Activated naive CD4-positive, alpha-beta T cell treated with anti-CD3 and anti-CD28 coated beads for 36 hours (primary cell): ENCODE results near the gene BAD. TPM values are rescaled to one million over a fixed set of nuclear protein-coding genes. Genes with fewer than 3 reads are reported as not detected.

Source experiments
- CTCF ChIA-PET: fragments of 350-600 bp; sonication (Branson Sonifier 250); formaldehyde crosslinking; loops from one replicate; lab custom pipeline; 2021; ENCODE audit warnings: antibody characterized with exemption; lab: Charles Lee
- DNase-seq: peaks from one replicate; pipeline ENCODE4 v3.0.0-alpha.2; 2020
- H3K27ac Mint-ChIP-seq: one replicate; pipeline ENCODE4 v1.8.0; 2021; ENCODE audit warnings: mild to moderate bottlenecking, mixed read lengths
- H3K27me3 Mint-ChIP-seq: one replicate; pipeline ENCODE4 v1.8.0; 2021; ENCODE audit warnings: low read depth, mixed read lengths
- H3K36me3 Mint-ChIP-seq: one replicate; pipeline ENCODE4 v1.8.0; 2021; ENCODE audit warnings: low read depth, mixed read lengths
- H3K4me1 Mint-ChIP-seq: one replicate; pipeline ENCODE4 v1.8.0; 2021; ENCODE audit warnings: low read depth, mixed read lengths
- H3K4me3 Mint-ChIP-seq: one replicate; pipeline ENCODE4 v1.8.0; 2021; ENCODE audit warnings: mild to moderate bottlenecking, moderate library complexity, mixed read lengths
- H3K9me3 Mint-ChIP-seq: one replicate; pipeline ENCODE4 v1.8.0; 2021; ENCODE audit warnings: mixed read lengths
- intact Hi-C: fragments of 100-400 bp; cut with micrococcal nuclease; formaldehyde crosslinking; loops from one replicate; pipeline ENCODE4 v1.15.1; 2023
- total RNA-seq, 2 experiments: library from RNA; stranded (reverse); gene quantifications; one replicate each; pipeline ENCODE4 v1.2.3, GENCODE V29; 2021

Gene BAD
- total RNA-seq, 2 experiments from 2014 or later: 12.8 to 14.3 TPM

DNA sequence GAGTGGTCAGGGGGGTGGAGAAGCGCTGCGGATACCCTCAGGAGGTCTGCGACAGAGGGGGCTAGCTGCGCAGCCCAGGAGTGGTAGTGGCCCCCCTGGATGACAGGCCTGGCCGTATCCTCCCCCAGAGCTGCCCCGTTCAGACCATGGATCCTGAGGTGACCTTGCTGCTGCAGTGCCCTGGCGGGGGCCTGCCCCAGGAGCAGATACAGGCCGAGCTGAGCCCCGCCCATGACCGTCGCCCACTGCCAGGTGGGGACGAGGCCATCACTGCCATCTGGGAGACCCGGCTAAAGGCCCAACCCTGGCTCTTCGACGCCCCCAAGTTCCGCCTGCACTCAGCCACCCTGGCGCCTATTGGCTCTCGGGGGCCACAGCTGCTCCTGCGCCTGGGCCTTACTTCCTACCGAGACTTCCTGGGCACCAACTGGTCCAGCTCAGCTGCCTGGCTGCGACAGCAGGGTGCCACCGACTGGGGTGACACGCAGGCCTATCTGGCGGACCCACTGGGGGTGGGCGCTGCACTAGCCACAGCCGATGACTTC, 57.9 kb downstream of the BAD start:
- Mint-ChIP-seq H3K27ac (peak overlapping the region; percentile 85), H3K9me3 (no peaks in the 10 kb centered on the region), H3K4me3 (peak overlapping the region; percentile 87), H3K27me3 (no peaks in the 10 kb centered on the region), H3K36me3 (peaks cover 2% of the 10 kb centered on the region), H3K4me1 (peaks cover 39% of the 10 kb centered on the region)
- intact Hi-C loops: loop anchor here (1.0 kb wide), 5 partner anchors 15 to 58 kb away; partner anchors contain the start of genes BAD and FKBP2
- peak; percentile 71 for DNase-seq
- CTCF ChIA-PET: interaction anchor here (0.9 to 3.2 kb wide), 6 partner anchors 9 to 78 kb away, joined by 3 to 13 read pairs (median 6); partner anchors contain the start of gene FERMT3

DNA sequence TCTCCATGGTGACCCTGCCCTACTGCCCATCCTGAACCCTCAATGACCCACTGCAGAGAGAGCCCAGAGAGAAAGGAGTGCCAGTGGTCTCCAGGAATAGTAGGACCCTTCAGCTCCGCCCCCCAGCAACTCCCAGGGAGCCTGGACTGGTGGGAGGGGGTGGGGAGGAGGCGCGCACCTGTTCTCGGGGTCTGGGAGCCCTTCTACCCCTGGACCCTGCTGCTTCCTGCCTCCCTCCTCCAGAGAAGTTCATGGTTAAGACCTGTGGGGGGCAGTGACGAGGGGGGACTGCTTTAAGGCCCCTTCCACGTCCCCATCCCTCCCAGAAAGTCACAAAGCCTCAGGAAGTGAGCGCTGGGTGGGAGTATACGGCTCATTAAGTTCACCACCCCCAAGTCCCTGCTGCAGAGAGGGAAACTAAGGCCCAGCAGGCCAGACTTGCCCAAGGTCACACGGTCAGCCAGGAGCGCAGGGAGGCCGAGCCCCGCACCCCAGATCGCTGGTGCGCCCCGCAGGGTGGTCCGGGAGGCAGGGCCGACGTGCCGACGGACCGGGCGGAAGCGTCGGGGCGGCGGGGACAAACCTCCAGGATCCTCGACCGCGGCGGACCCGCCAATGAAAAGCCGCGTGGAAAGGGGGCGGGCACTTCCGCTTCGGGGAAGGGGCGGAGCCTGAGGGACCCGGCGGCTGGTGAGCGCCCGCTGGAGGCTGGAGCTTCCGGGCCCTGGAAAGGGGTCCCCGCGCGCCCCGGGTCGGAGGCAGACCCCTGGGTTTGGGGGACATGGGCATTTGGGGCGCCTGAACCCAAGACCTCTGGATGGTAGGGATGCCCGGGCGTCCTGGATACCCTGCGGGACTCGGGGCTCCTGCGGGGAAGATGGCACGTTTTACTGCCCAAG, 58.6 kb downstream of the BAD start, which contains the start of the genes NUDT22 and TRPT1:
Gene NUDT22, plus strand, starts transcription at position 667 of the 899 bp plus-strand sequence. CDS start 379 bp downstream, outside the sequence.
Gene TRPT1, minus strand, starts transcription at position 579 of the 899 bp plus-strand sequence. Its CDS starts 326 bp downstream, at position 253.
- Mint-ChIP-seq H3K4me3 (peak within 1 kb of the TSS; percentile 87), H3K36me3 (peaks cover 4% of the 10 kb centered on the region), H3K4me1 (peaks cover 34% of the 10 kb centered on the region), H3K9me3 (no peaks in the 10 kb centered on the region), H3K27me3 (no peaks in the 10 kb centered on the region), H3K27ac (peak within 1 kb of the TSS; percentile 90)
- intact Hi-C loops: loop anchor here (1.0 kb wide), 5 partner anchors 15 to 58 kb away; partner anchors contain the start of genes BAD and FKBP2
- CTCF ChIA-PET: interaction anchor here (0.9 to 3.2 kb wide), 4 partner anchors 10 to 76 kb away, joined by 3 to 13 read pairs (median 9); partner anchors contain the start of gene FERMT3
- peak; percentile 94 for DNase-seq

DNA sequence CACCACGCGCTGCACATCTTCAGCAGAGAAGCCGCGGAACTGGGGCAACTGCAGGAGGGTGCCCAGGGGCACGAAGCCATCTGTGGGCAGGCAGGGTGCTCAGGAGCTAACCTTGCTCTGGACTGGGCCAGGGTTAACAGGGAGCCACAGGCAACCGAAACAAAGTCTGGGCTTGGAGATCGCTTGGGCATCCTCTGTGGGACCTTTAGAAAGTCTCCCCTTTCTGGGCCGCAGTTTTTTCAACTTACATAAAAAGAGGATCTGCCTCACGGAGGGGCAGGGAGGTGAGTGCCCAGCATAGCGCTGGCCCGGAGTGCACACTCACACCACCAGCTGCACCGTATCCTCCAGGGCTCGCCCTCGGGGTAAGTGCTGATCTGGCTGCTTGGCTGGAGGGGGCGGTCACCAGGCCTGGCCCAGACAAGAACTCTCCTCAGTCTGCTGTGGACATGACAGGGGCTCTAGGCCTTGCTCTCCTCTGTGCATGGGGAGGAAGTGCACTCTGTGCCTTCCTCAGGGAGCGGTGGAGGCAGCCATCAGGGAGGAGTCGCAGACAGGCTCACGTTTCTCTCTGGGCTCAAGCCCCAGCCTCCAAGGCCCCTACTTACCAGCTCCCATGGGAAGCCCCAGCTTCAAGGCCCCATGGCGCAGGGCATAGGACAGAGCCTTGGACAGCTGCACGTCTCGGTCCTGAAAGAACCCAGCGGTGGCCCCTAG, 59.4 kb downstream of the BAD start:
- Mint-ChIP-seq H3K27ac (peak overlapping the region; percentile 90), H3K27me3 (no peaks in the 10 kb centered on the region), H3K9me3 (no peaks in the 10 kb centered on the region), H3K4me3 (peak overlapping the region; percentile 87), H3K4me1 (peaks cover 33% of the 10 kb centered on the region), H3K36me3 (peaks cover 5% of the 10 kb centered on the region)
- CTCF ChIA-PET: interaction anchor here (0.6 to 3.2 kb wide), 4 partner anchors 18 to 606 kb away, joined by 5 to 13 read pairs (median 8); partner anchors contain the start of gene FERMT3
- intact Hi-C loops: no loop called here
- no peak for DNase-seq

DNA sequence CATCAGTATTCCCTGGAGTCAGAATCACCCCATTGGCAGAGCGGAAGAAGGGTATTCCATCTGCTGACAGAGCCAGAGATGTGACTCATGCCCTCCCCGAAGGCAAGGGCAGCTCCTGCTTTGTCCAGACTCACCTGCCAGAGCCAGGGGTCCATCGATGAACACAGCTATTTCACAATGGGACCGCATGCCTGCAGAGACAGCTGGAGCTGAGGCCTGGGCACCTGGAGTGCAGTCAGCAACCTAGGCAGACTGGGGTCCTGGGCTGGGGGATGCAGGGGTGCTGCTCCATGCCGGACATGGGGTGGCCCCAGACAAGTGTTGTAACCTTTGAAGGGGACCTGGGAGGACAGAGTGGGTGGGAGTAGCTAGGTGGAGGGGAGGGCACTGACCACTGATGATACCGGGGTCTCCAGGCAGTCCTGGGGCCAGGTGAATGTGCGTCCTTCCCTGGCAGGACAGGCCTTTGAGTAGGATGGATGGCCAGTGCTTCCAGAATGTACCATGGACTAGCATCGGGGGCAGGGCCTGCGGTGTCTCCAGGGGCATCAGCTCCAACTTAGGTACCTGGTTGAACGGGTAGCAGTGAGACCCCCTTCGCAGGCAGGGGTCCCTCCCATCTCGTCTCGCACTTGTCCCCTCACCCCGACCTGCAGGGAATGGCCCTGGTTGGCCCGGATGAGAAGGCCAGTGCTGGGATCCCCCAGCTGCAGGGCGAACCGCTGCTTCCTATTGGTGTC, 60.1 kb downstream of the BAD start:
- H3K9me3 Mint-ChIP-seq: no peaks in the 10 kb centered on the region
- H3K4me1 Mint-ChIP-seq: peaks cover 27% of the 10 kb centered on the region
- H3K27ac Mint-ChIP-seq: no peak overlapping the region
- H3K4me3 Mint-ChIP-seq: peak overlapping the region; percentile 87
- no peak for DNase-seq
- intact Hi-C loops: no loop called here
- peaks cover 3% of the 10 kb centered on the region for H3K36me3 Mint-ChIP-seq
- CTCF ChIA-PET: interaction anchor here (0.6 to 1.4 kb wide), 4 partner anchors 10 to 605 kb away, joined by 3 to 6 read pairs (median 5); partner anchors contain the start of gene FERMT3
- H3K27me3 Mint-ChIP-seq: no peaks in the 10 kb centered on the region

DNA sequence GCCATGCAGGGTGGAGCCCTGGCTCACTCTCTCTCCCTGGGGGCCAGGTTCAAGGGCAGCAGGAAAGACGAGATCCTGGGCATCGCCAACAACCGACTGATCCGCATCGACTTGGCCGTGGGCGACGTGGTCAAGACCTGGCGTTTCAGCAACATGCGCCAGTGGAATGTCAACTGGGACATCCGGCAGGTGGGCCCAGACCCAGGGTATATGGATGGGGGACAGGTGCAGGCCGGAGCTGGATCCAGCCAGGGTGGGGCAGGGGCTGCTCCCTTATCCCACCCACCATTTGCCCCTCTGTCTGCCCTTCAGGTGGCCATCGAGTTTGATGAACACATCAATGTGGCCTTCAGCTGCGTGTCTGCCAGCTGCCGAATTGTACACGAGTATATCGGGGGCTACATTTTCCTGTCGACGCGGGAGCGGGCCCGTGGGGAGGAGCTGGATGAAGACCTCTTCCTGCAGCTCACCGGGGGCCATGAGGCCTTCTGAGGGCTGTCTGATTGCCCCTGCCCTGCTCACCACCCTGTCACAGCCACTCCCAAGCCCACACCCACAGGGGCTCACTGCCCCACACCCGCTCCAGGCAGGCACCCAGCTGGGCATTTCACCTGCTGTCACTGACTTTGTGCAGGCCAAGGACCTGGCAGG, 61.3 kb downstream of the BAD start:
- CTCF ChIA-PET: interaction anchor here (1.1 to 1.4 kb wide), 2 partner anchors 9 to 18 kb away, joined by 3 to 5 read pairs; no protein-coding TSS in a partner anchor
- Mint-ChIP-seq H3K4me3 (no peak overlapping the region), H3K9me3 (no peaks in the 10 kb centered on the region), H3K27ac (no peak overlapping the region), H3K36me3 (peaks cover 11% of the 10 kb centered on the region), H3K27me3 (no peaks in the 10 kb centered on the region), H3K4me1 (peaks cover 21% of the 10 kb centered on the region)
- no peak for DNase-seq
- intact Hi-C loops: no loop called here

DNA sequence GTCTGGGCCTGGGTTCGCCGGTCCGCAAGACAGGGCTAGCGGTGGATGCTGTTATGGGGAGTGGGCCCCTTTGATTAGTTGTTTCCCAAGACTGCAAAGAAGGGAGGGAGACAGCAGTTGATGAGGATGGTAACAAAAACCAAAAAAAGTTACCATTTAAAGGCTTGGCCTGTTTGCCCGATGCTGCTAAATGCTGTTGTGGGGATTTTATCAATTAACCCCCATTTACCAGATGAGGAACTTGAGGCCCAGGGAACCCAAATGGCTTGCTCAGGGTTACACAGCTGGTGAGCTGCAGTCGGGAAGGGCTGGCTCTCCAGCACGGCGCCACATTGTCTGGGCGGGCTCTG, 61.8 kb downstream of the BAD start:
- no peak overlapping the region for H3K27ac Mint-ChIP-seq
- H3K4me1 Mint-ChIP-seq: peaks cover 16% of the 10 kb centered on the region
- CTCF ChIA-PET: no interaction called here
- H3K27me3 Mint-ChIP-seq: no peaks in the 10 kb centered on the region
- H3K4me3 Mint-ChIP-seq: no peak overlapping the region
- intact Hi-C loops: no loop called here
- peaks cover 12% of the 10 kb centered on the region for H3K36me3 Mint-ChIP-seq
- no peaks in the 10 kb centered on the region for H3K9me3 Mint-ChIP-seq
- DNase-seq: no peak

DNA sequence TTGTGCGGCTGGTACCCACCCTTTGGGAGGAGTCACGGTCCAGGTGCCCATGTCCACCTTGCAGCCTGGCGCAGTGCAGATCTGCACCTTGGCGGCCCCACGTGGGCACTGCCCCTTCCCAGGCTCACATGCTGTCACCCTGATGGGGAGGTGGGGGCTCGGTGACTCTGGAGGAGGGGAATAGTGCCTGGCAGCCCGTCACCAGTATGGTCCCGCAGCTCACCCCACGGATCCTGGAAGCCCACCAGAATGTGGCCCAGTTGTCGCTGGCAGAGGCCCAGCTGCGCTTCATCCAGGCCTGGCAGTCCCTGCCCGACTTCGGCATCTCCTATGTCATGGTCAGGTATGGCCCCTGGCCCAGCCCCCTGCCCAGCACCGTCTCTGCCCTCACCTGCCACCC, 63.7 kb downstream of the BAD start:
- Mint-ChIP-seq H3K4me1 (peaks cover 7% of the 10 kb centered on the region), H3K27me3 (no peaks in the 10 kb centered on the region), H3K4me3 (no peak overlapping the region), H3K27ac (no peak overlapping the region), H3K36me3 (peaks cover 14% of the 10 kb centered on the region), H3K9me3 (no peaks in the 10 kb centered on the region)
- DNase-seq: no peak
- intact Hi-C loops: no loop called here
- CTCF ChIA-PET: interaction anchor here (1.4 kb wide), 1 partner anchor 83 kb away, joined by 3 read pairs; no protein-coding TSS in a partner anchor

DNA sequence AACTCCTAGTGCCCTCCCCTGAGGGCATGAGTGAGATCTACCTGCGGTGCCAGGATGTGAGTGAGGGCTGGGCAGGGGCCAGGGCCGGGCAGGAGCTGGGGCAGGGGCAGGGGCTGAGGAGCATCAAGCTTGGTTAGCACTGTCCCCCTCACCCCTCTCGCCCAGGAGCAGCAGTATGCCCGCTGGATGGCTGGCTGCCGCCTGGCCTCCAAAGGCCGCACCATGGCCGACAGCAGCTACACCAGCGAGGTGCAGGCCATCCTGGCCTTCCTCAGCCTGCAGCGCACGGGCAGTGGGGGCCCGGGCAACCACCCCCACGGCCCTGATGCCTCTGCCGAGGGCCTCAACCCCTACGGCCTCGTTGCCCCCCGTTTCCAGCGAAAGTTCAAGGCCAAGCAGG, 64.2 kb downstream of the BAD start:
- no peak overlapping the region for H3K27ac Mint-ChIP-seq
- intact Hi-C loops: no loop called here
- CTCF ChIA-PET: interaction anchor here (1.4 kb wide), 1 partner anchor 84 kb away, joined by 3 read pairs; no protein-coding TSS in a partner anchor

More for the DNA sequence above, 64.2 kb downstream of the BAD start:
- no peak for DNase-seq
- Mint-ChIP-seq H3K4me3 (no peak overlapping the region), H3K4me1 (peaks cover 6% of the 10 kb centered on the region), H3K36me3 (peaks cover 14% of the 10 kb centered on the region), H3K27me3 (no peaks in the 10 kb centered on the region), H3K9me3 (no peaks in the 10 kb centered on the region)

Other genes with a start within 250 kb of the BAD start
- under 1 TPM; 0.17 to 0.29 TPM for gene FLRT1, start 248.7 kb downstream of the BAD start, total RNA-seq
- gene MACROD1, start 118.6 kb downstream of the BAD start, total RNA-seq: 10 to 100 TPM; 38.7 to 48.6 TPM
- gene STIP1, start 98.5 kb downstream of the BAD start, total RNA-seq: 100 to 1,000 TPM; 264 to 272 TPM
- gene FERMT3, start 77.9 kb downstream of the BAD start, total RNA-seq: 100 to 1,000 TPM; 176 to 178 TPM
- 10 to 100 TPM; 18.2 to 18.3 TPM for gene TRPT1, start 58.5 kb downstream of the BAD start, total RNA-seq
- 10 to 100 TPM; 51.4 to 51.9 TPM for gene NUDT22, start 58.4 kb downstream of the BAD start, total RNA-seq
- gene DNAJC4, start 54.1 kb downstream of the BAD start, total RNA-seq: 10 to 100 TPM; 16.9 to 19.3 TPM
- 10 to 100 TPM; 64.2 to 74.5 TPM for gene VEGFB, start 50.1 kb downstream of the BAD start, total RNA-seq
- gene FKBP2, start 43.6 kb downstream of the BAD start, total RNA-seq: 10 to 100 TPM; 17.2 to 20.0 TPM
- gene PPP1R14B, start 37.7 kb downstream of the BAD start, total RNA-seq: 100 to 1,000 TPM; 216 to 227 TPM
- 1 to 10 TPM; 4.4 to 4.7 TPM for gene PLCB3, start 33.1 kb downstream of the BAD start, total RNA-seq
- gene GPR137, start 1.2 kb upstream of the BAD start, total RNA-seq: 10 to 100 TPM; 26.2 to 30.5 TPM
- under 1 TPM in 1 of 2 experiments, not detected in 1; 0.41 TPM for gene KCNK4, start 6.6 kb upstream of the BAD start, total RNA-seq
- under 1 TPM in 1 of 2 experiments, not detected in 1; 0.67 TPM for gene CATSPERZ, start 15.7 kb upstream of the BAD start, total RNA-seq
- 10 to 100 TPM; 18.5 to 21.7 TPM for gene ESRRA, start 20.9 kb upstream of the BAD start, total RNA-seq
- 100 to 1,000 TPM; 241 to 261 TPM for gene TRMT112, start 32.9 kb upstream of the BAD start, total RNA-seq
- gene PRDX5, start 33.5 kb upstream of the BAD start, total RNA-seq: 100 to 1,000 TPM; 122 to 132 TPM
- gene CCDC88B, start 55.5 kb upstream of the BAD start, total RNA-seq: 10 to 100 TPM; 53.2 to 61.9 TPM
- 10 to 100 TPM; 19.1 to 21.3 TPM for gene RPS6KA4, start 74.5 kb upstream of the BAD start, total RNA-seq